ENCODE measurements around the gene SMAD5.

Gene SMAD5

GRCh38 chr5:136101884-136102283 is 30.8 kb upstream of the SMAD5 start:
- H3K4me1 ChIP-seq (ENCODE audit: control insufficient read depth in 1 of 2, insufficient read depth in 1 of 2, low read depth in 1 of 2, low read length in 1 of 2) = no peaks in the 10 kb centered on the region
- TF ChIP-seq CTCF (IDR thresholded peaks at IDR 0.05) = no peak
- no peaks in the 10 kb centered on the region for H3K9me3 ChIP-seq

GRCh38 chr5:136103118-136103517 is 29.5 kb upstream of the SMAD5 start:
- TF ChIP-seq CTCF (IDR thresholded peaks at IDR 0.05) = no peak
- H3K4me3 ChIP-seq (ENCODE audit: low read depth in 1 of 2, low read length in 1 of 2) = no peak overlapping the region
- no peak overlapping the region for H3K27ac ChIP-seq
- H3K36me3 ChIP-seq = no peaks in the 10 kb centered on the region
- H3K27me3 ChIP-seq = peaks cover 25% of the 10 kb centered on the region
- H3K4me1 ChIP-seq (ENCODE audit: control insufficient read depth in 1 of 2, insufficient read depth in 1 of 2, low read depth in 1 of 2, low read length in 1 of 2) = no peaks in the 10 kb centered on the region
- no peaks in the 10 kb centered on the region for H3K9me3 ChIP-seq

More at GRCh38 chr5:136101884-136102283, 30.8 kb upstream of the SMAD5 start:
- Histone ChIP-seq H3K4me3 (ENCODE audit: low read depth in 1 of 2, low read length in 1 of 2) (no peak overlapping the region), H3K27ac (no peak overlapping the region), H3K36me3 (no peaks in the 10 kb centered on the region), H3K27me3 (peaks cover 37% of the 10 kb centered on the region)

GRCh38 chr5:136104306-136104965 is 28.2 kb upstream of the SMAD5 start:
- H3K4me1 ChIP-seq (ENCODE audit: control insufficient read depth in 1 of 2, insufficient read depth in 1 of 2, low read depth in 1 of 2, low read length in 1 of 2) = no peaks in the 10 kb centered on the region
- H3K4me3 ChIP-seq (ENCODE audit: low read depth in 1 of 2, low read length in 1 of 2) = no peak overlapping the region
- H3K27ac ChIP-seq = no peak overlapping the region
- no peaks in the 10 kb centered on the region for H3K36me3 ChIP-seq
- no peaks in the 10 kb centered on the region for H3K9me3 ChIP-seq
- peaks cover 23% of the 10 kb centered on the region for H3K27me3 ChIP-seq
- TF ChIP-seq CTCF (IDR thresholded peaks at IDR 0.05) = no peak

GRCh38 chr5:136106351-136107031 is 26.2 kb upstream of the SMAD5 start:
- H3K27me3 ChIP-seq = peaks cover 11% of the 10 kb centered on the region
- no peak overlapping the region for H3K4me3 ChIP-seq (ENCODE audit: low read depth in 1 of 2, low read length in 1 of 2)
- H3K9me3 ChIP-seq = no peaks in the 10 kb centered on the region
- TF ChIP-seq CTCF (IDR thresholded peaks at IDR 0.05) = no peak
- no peaks in the 10 kb centered on the region for H3K4me1 ChIP-seq (ENCODE audit: control insufficient read depth in 1 of 2, insufficient read depth in 1 of 2, low read depth in 1 of 2, low read length in 1 of 2)
- H3K36me3 ChIP-seq = no peaks in the 10 kb centered on the region
- H3K27ac ChIP-seq = no peak overlapping the region

GRCh38 chr5:136108180-136108611 is 24.4 kb upstream of the SMAD5 start:
- Histone ChIP-seq H3K9me3 (no peaks in the 10 kb centered on the region), H3K4me1 (ENCODE audit: control insufficient read depth in 1 of 2, insufficient read depth in 1 of 2, low read depth in 1 of 2, low read length in 1 of 2) (no peaks in the 10 kb centered on the region), H3K27me3 (peaks cover 11% of the 10 kb centered on the region), H3K36me3 (no peaks in the 10 kb centered on the region), H3K27ac (no peak overlapping the region), H3K4me3 (ENCODE audit: low read depth in 1 of 2, low read length in 1 of 2) (no peak overlapping the region)
- TF ChIP-seq CTCF (IDR thresholded peaks at IDR 0.05) = no peak
